Mesendoderm (in vitro differentiated cells): ENCODE measurements around the gene CYP26A1.

Experiments used
- DNase-seq: peaks from one replicate; pipeline ENCODE4 v3.0.0; 2013
- H2AK5ac ChIP-seq: 2 replicates; pipeline ENCODE4 v1.6.1; 2013; ENCODE audit warnings: low read length, inconsistent platforms
- H2BK120ac ChIP-seq: 2 replicates; pipeline ENCODE4 v1.6.1; 2013; ENCODE audit warnings: low read depth, mild to moderate bottlenecking, low read length, moderate library complexity, mixed read lengths
- H2BK15ac ChIP-seq: replicated peaks from 2 replicates; pipeline ENCODE4 v1.6.1; 2013; ENCODE audit warnings: low read depth, mild to moderate bottlenecking, moderate library complexity
- H2BK5ac ChIP-seq: 2 replicates; pipeline ENCODE4 v1.6.1; 2013; ENCODE audit warnings: low read length, inconsistent platforms
- H3K18ac ChIP-seq: 2 replicates; pipeline ENCODE4 v1.6.1; 2013; ENCODE audit warnings: mild to moderate bottlenecking, low read length, mixed read lengths
- H3K23ac ChIP-seq: one replicate; pipeline ENCODE4 v1.6.1; 2013; ENCODE audit warnings: low read length
- H3K27ac ChIP-seq: 2 replicates; pipeline ENCODE4 v1.5.1; 2013; ENCODE audit warnings: low read depth, mild to moderate bottlenecking, inconsistent platforms, low read length, moderate library complexity
- H3K27me3 ChIP-seq: 2 replicates; pipeline ENCODE4 v1.6.1; 2013; ENCODE audit warnings: low read length, control low read depth, mild to moderate bottlenecking, inconsistent platforms; ENCODE audit not compliant: insufficient read depth, poor library complexity
- H3K36me3 ChIP-seq: 2 replicates; pipeline ENCODE4 v1.6.1; 2013; ENCODE audit warnings: low read length, inconsistent platforms; ENCODE audit not compliant: control insufficient read depth, insufficient read depth
- H3K4ac ChIP-seq: one replicate; pipeline ENCODE4 v1.6.1; 2013; ENCODE audit warnings: low read depth, mild to moderate bottlenecking, low read length, moderate library complexity
- H3K4me1 ChIP-seq: 2 replicates; pipeline ENCODE4 v1.6.1; 2013; ENCODE audit warnings: low read depth, low read length, inconsistent platforms; ENCODE audit not compliant: control insufficient read depth
- H3K4me2 ChIP-seq: 2 replicates; pipeline ENCODE4 v1.6.1; 2013; ENCODE audit warnings: low read length
- H3K4me3 ChIP-seq: 2 replicates; pipeline ENCODE4 v1.5.1; 2013; ENCODE audit warnings: mild to moderate bottlenecking, low read length
- H3K56ac ChIP-seq: one replicate; pipeline ENCODE4 v1.6.1; 2013; ENCODE audit warnings: low read length
- H3K79me1 ChIP-seq: 2 replicates; pipeline ENCODE4 v1.6.1; 2013; ENCODE audit warnings: low read length, inconsistent platforms
- H3K79me2 ChIP-seq: 2 replicates; pipeline ENCODE4 v1.6.1; 2013; ENCODE audit warnings: mild to moderate bottlenecking, low read length; ENCODE audit not compliant: control insufficient read depth, insufficient read depth
- H3K9ac ChIP-seq: 2 replicates; pipeline ENCODE4 v1.6.1; 2013; ENCODE audit warnings: low read length, inconsistent platforms
- H4K5ac ChIP-seq: one replicate; pipeline ENCODE4 v1.6.1; 2013; ENCODE audit warnings: low read length
- H4K8ac ChIP-seq: one replicate; pipeline ENCODE4 v1.6.1; 2013; ENCODE audit warnings: low read depth, mild to moderate bottlenecking, control low read depth, low read length, moderate library complexity
- WGBS: extraction: QIAGEN DNeasy Blood & Tissue Kit; methylation state at CpG from one replicate; pipeline ENCODE4 v1.1.7; 2013; ENCODE audit warnings: low lambda C conversion rate, missing lambda C conversion rate; ENCODE audit not compliant: insufficient coverage; ENCODE audit errors: extremely low coverage; 5-methylcytosine and 5-hydroxymethylcytosine counted together

Gene CYP26A1

GRCh38 chr10:93067443-93068365 lies 6.0 kb upstream of the CYP26A1 start:
- H2BK120ac ChIP-seq: no peak overlapping the region
- no peaks in the 10 kb centered on the region for H3K79me1 ChIP-seq
- peaks cover 88% of the 10 kb centered on the region for H3K27me3 ChIP-seq
- no peak overlapping the region for H3K4ac ChIP-seq
- no peak overlapping the region for H2AK5ac ChIP-seq
- H2BK5ac ChIP-seq: no peak overlapping the region
- no CpG with 5 or more reads among the region's 17 CpGs for WGBS
- H2BK15ac ChIP-seq: no peak overlapping the region
- no peaks in the 10 kb centered on the region for H3K4me1 ChIP-seq
- no peak overlapping the region for H3K4me3 ChIP-seq
- H3K4me2 ChIP-seq: peak overlapping the region; percentile 88
- H4K8ac ChIP-seq: no peak overlapping the region
- no peaks in the 10 kb centered on the region for H3K79me2 ChIP-seq
- no peaks in the 10 kb centered on the region for H3K36me3 ChIP-seq
- H3K27ac ChIP-seq: no peak overlapping the region
- DNase-seq: no peak
- no peak overlapping the region for H4K5ac ChIP-seq
- no peak overlapping the region for H3K18ac ChIP-seq
- H3K9ac ChIP-seq: peak overlapping the region; percentile 56
- H3K56ac ChIP-seq: peak overlapping the region; percentile 22
- no peak overlapping the region for H3K23ac ChIP-seq

- H3K9ac ChIP-seq: peak overlapping the region; percentile 56
- H3K23ac ChIP-seq: peak overlapping the region; percentile 59
- no peak overlapping the region for H3K4me3 ChIP-seq
- H3K36me3 ChIP-seq: no peaks in the 10 kb centered on the region
- H2AK5ac ChIP-seq: no peak overlapping the region
- no peaks in the 10 kb centered on the region for H3K79me1 ChIP-seq
- no peak overlapping the region for H2BK5ac ChIP-seq
- H3K27ac ChIP-seq: no peak overlapping the region
- H3K56ac ChIP-seq: peak overlapping the region; percentile 86
- H2BK120ac ChIP-seq: no peak overlapping the region
- no peaks in the 10 kb centered on the region for H3K4me1 ChIP-seq
- no peak for DNase-seq
- H4K8ac ChIP-seq: no peak overlapping the region
- peaks cover 86% of the 10 kb centered on the region for H3K27me3 ChIP-seq
- no peak overlapping the region for H2BK15ac ChIP-seq
- no peak overlapping the region for H3K18ac ChIP-seq
- H3K4ac ChIP-seq: no peak overlapping the region
- H4K5ac ChIP-seq: no peak overlapping the region
- WGBS: no CpG with 5 or more reads among the region's 73 CpGs
- H3K4me2 ChIP-seq: peak overlapping the region; percentile 88
- H3K79me2 ChIP-seq: no peaks in the 10 kb centered on the region
Measured at GRCh38 chr10:93068411-93069244, 5.1 kb upstream of the CYP26A1 start.

- H3K79me1 ChIP-seq: no peaks in the 10 kb centered on the region
- H3K23ac ChIP-seq: peak overlapping the region; percentile 33
- H3K27ac ChIP-seq: no peak overlapping the region
- no peak overlapping the region for H2BK120ac ChIP-seq
- H3K4ac ChIP-seq: no peak overlapping the region
- no peak overlapping the region for H2BK5ac ChIP-seq
- H2AK5ac ChIP-seq: no peak overlapping the region
- H4K8ac ChIP-seq: no peak overlapping the region
- H3K4me1 ChIP-seq: no peaks in the 10 kb centered on the region
- WGBS: no CpG with 5 or more reads among the region's 10 CpGs
- H3K4me3 ChIP-seq: no peak overlapping the region
- no peak overlapping the region for H3K4me2 ChIP-seq
- peaks cover 1% of the 10 kb centered on the region for H3K79me2 ChIP-seq
- peak overlapping the region; percentile 86 for H3K56ac ChIP-seq
- no peak overlapping the region for H3K18ac ChIP-seq
- peaks cover 80% of the 10 kb centered on the region for H3K27me3 ChIP-seq
- H2BK15ac ChIP-seq: no peak overlapping the region
- no peak overlapping the region for H3K9ac ChIP-seq
- no peak for DNase-seq
- H3K36me3 ChIP-seq: no peaks in the 10 kb centered on the region
- H4K5ac ChIP-seq: no peak overlapping the region
Measured at GRCh38 chr10:93069245-93069561, 4.5 kb upstream of the CYP26A1 start.

- Histone ChIP-seq H2BK5ac (no peak overlapping the region), H4K8ac (no peak overlapping the region), H3K79me1 (peaks cover 3% of the 10 kb centered on the region), H2AK5ac (no peak overlapping the region), H3K27me3 (peaks cover 75% of the 10 kb centered on the region), H3K4me3 (no peak overlapping the region), H3K56ac (no peak overlapping the region), H3K79me2 (peaks cover 12% of the 10 kb centered on the region), H3K27ac (no peak overlapping the region), H2BK120ac (no peak overlapping the region), H3K9ac (no peak overlapping the region), H3K4me2 (no peak overlapping the region), H3K18ac (no peak overlapping the region), H3K36me3 (peaks cover 3% of the 10 kb centered on the region), H3K4ac (no peak overlapping the region), H4K5ac (no peak overlapping the region), H2BK15ac (no peak overlapping the region), H3K23ac (no peak overlapping the region), H3K4me1 (no peaks in the 10 kb centered on the region)
- WGBS: no CpG with 5 or more reads among the region's 5 CpGs
- no peak for DNase-seq
Measured at GRCh38 chr10:93070378-93071176, 3.1 kb upstream of the CYP26A1 start.

GRCh38 chr10:93071177-93071472 lies 2.6 kb upstream of the CYP26A1 start:
- no peak overlapping the region for H4K5ac ChIP-seq
- no peak for DNase-seq
- H2BK15ac ChIP-seq: no peak overlapping the region
- peaks cover 5% of the 10 kb centered on the region for H3K36me3 ChIP-seq
- H3K79me2 ChIP-seq: peaks cover 15% of the 10 kb centered on the region
- WGBS: no CpG with 5 or more reads among the region's 7 CpGs
- H2BK5ac ChIP-seq: no peak overlapping the region
- no peak overlapping the region for H3K23ac ChIP-seq
- no peak overlapping the region for H4K8ac ChIP-seq
- H3K56ac ChIP-seq: no peak overlapping the region
- H2BK120ac ChIP-seq: no peak overlapping the region
- peaks cover 3% of the 10 kb centered on the region for H3K79me1 ChIP-seq
- H3K27me3 ChIP-seq: peaks cover 71% of the 10 kb centered on the region
- no peak overlapping the region for H3K9ac ChIP-seq
- no peak overlapping the region for H2AK5ac ChIP-seq
- H3K18ac ChIP-seq: no peak overlapping the region
- no peak overlapping the region for H3K4me3 ChIP-seq
- H3K4me2 ChIP-seq: no peak overlapping the region
- no peaks in the 10 kb centered on the region for H3K4me1 ChIP-seq
- no peak overlapping the region for H3K4ac ChIP-seq
- no peak overlapping the region for H3K27ac ChIP-seq
